GM12878 (cell line): Measurements from ENCODE around the gene H2BK1. TPM values are rescaled to one million over a fixed set of nuclear protein-coding genes. Genes with fewer than 3 reads are reported as not detected.

Experiments used
- CREM ChIP-seq: IDR thresholded peaks from 2 replicates; pipeline ENCODE4 v1.6.1; 2014; ENCODE audit warnings: antibody characterized with exemption, low read depth
- FOXM1 ChIP-seq: IDR thresholded peaks from 2 replicates; pipeline ENCODE4 v1.6.1; 2012; ENCODE audit warnings: low read depth, mild to moderate bottlenecking, inconsistent platforms, low read length, moderate library complexity
- HDGF ChIP-seq: fragments of 450-650 bp; IDR thresholded peaks from 2 replicates; pipeline ENCODE4 v1.6.1; 2016; ENCODE audit warnings: antibody characterized with exemption
- IKZF2 ChIP-seq, 2 experiments: fragments of 450-650 bp; IDR thresholded peaks; 2 replicates each; pipeline ENCODE4 v1.6.1; 2017; ENCODE audit warnings: mild to moderate bottlenecking in 2 of 2, moderate library complexity in 2 of 2
- JUNB ChIP-seq: IDR thresholded peaks from 2 replicates; pipeline ENCODE4 v1.6.1; 2016; ENCODE audit warnings: antibody characterized with exemption, mild to moderate bottlenecking
- JUND ChIP-seq: IDR thresholded peaks from 2 replicates; pipeline ENCODE4 v1.6.1; 2012; ENCODE audit warnings: low read depth, mild to moderate bottlenecking, low read length, improper control_type of control experiment, moderate library complexity
- MYB ChIP-seq: fragments of 150-350 bp; IDR thresholded peaks from 2 replicates; pipeline ENCODE4 v1.6.1; 2014; ENCODE audit warnings: mild to moderate bottlenecking, low read depth, low read length, borderline replicate concordance
- NFYA ChIP-seq: IDR thresholded peaks from 2 replicates; pipeline ENCODE4 v1.6.1; 2011; ENCODE audit warnings: low read depth, mild to moderate bottlenecking, low read length, improper control_type of control experiment, borderline replicate concordance
- PML ChIP-seq: IDR thresholded peaks from 2 replicates; pipeline ENCODE4 v1.6.1; 2012; ENCODE audit warnings: low read length, inconsistent platforms
- SIN3A ChIP-seq: IDR thresholded peaks from 2 replicates; pipeline ENCODE4 v1.6.1; 2012; ENCODE audit warnings: low read depth, low read length, improper control_type of control experiment
- SMAD5 ChIP-seq: IDR thresholded peaks from 2 replicates; pipeline ENCODE4 v1.6.1; 2016; ENCODE audit warnings: antibody characterized with exemption, low read depth
- SMC3 ChIP-seq: IDR thresholded peaks from 2 replicates; pipeline ENCODE4 v1.6.1; 2011; ENCODE audit warnings: low read length, improper control_type of control experiment, borderline replicate concordance
- SREBF1 ChIP-seq: IDR thresholded peaks from 2 replicates; pipeline ENCODE4 v1.6.1; 2012; ENCODE audit warnings: mild to moderate bottlenecking, low read length
- YY1 ChIP-seq: IDR thresholded peaks from 2 replicates; pipeline ENCODE4 v1.6.1; 2011; ENCODE audit warnings: low read depth, mild to moderate bottlenecking, low read length
- ZNF592 ChIP-seq: fragments of 450-650 bp; IDR thresholded peaks from 2 replicates; pipeline ENCODE4 v1.6.1; 2017; ENCODE audit warnings: mild to moderate bottlenecking, moderate library complexity
- polyA plus RNA-seq, 11 experiments: library from polyadenylated mRNA; depleted of rRNA in 4 of 11; unstranded in 6 of 11; stranded (reverse) in 5 of 11; fragments of >200 nt; fragmentation: Nextera tagmentation in 4 of 11; fragmentation: Illumina TruSeq in 1 of 11; extraction: Ambion mirVana in 4 of 11; extraction: Trizol in 1 of 11; gene quantifications; 1 replicate in 1 of 11; 2 replicates in 10 of 11; pipeline versions ENCODE4 v1.2.1 to v1.2.3, GENCODE V29; 2011 to 2016; ENCODE audit warnings: inconsistent platforms in 2 of 11, missing spikeins in 2 of 11, low read depth in 1 of 11
- total RNA-seq, 4 experiments: library from RNA; depleted of rRNA in 3 of 4; stranded (reverse); fragments of >200 nt in 3 of 4; fragmentation: Illumina TruSeq in 1 of 4; extraction: Trizol in 1 of 4; gene quantifications; 2 replicates each; pipeline versions ENCODE4 v1.2.1 to v1.2.3, GENCODE V29; 2013 to 2021
- TF ChIP-seq, protein P1 (sequence below): fragments of 450-650 bp; IDR thresholded peaks from 2 replicates; pipeline ENCODE4 v1.6.1; 2017; ENCODE audit warnings: low read depth, mild to moderate bottlenecking, moderate library complexity
- TF ChIP-seq, protein P2 (sequence below): fragments of 450-650 bp; IDR thresholded peaks from 2 replicates; pipeline ENCODE4 v1.6.1; 2017; ENCODE audit warnings: antibody characterized with exemption, mild to moderate bottlenecking, moderate library complexity
- TF ChIP-seq, protein P3 (sequence below): IDR thresholded peaks from 2 replicates; pipeline ENCODE4 v1.6.1; 2012; ENCODE audit warnings: low read depth, low read length, improper control_type of control experiment

Gene H2BK1
- total and polyA plus RNA-seq, 10 of the 15 experiments (the other 5 are each of a cell fraction or from before 2014, with no cell fraction given) = 0.54 TPM; not detected in 9

GRCh38 chr7:151232091-151232916 lies 22.0 kb upstream of the H2BK1 start, which contains the start of gene CHPF2 (continued):
- TF ChIP-seq, protein P1, sequence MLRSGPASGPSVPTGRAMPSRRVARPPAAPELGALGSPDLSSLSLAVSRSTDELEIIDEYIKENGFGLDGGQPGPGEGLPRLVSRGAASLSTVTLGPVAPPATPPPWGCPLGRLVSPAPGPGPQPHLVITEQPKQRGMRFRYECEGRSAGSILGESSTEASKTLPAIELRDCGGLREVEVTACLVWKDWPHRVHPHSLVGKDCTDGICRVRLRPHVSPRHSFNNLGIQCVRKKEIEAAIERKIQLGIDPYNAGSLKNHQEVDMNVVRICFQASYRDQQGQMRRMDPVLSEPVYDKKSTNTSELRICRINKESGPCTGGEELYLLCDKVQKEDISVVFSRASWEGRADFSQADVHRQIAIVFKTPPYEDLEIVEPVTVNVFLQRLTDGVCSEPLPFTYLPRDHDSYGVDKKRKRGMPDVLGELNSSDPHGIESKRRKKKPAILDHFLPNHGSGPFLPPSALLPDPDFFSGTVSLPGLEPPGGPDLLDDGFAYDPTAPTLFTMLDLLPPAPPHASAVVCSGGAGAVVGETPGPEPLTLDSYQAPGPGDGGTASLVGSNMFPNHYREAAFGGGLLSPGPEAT = peak; percentile 65; the same call in 1 of the 2 replicates
- TF ChIP-seq YY1 (peak; percentile 30; the same call in 1 of the 2 replicates), SREBF1 (no peak), IKZF2 (IDR thresholded peaks at IDR 0.05) (0 out of 4 replicates have a peak, but pooled peaks of 1 of the 2 experiments have one; percentile 33), NFYA (no peak), SIN3A (no peak), JUNB (no peak), JUND (no peak), PML (no peak), HDGF (peak; percentile 78; the same call in 1 of the 2 replicates), FOXM1 (no peak), CREM (peak; percentile 52), SMC3 (no peak), MYB (no peak), SMAD5 (0 out of 2 replicates have a peak, but pooled peaks have one; percentile 67), ZNF592 (no peak)
- TF ChIP-seq, protein P2, sequence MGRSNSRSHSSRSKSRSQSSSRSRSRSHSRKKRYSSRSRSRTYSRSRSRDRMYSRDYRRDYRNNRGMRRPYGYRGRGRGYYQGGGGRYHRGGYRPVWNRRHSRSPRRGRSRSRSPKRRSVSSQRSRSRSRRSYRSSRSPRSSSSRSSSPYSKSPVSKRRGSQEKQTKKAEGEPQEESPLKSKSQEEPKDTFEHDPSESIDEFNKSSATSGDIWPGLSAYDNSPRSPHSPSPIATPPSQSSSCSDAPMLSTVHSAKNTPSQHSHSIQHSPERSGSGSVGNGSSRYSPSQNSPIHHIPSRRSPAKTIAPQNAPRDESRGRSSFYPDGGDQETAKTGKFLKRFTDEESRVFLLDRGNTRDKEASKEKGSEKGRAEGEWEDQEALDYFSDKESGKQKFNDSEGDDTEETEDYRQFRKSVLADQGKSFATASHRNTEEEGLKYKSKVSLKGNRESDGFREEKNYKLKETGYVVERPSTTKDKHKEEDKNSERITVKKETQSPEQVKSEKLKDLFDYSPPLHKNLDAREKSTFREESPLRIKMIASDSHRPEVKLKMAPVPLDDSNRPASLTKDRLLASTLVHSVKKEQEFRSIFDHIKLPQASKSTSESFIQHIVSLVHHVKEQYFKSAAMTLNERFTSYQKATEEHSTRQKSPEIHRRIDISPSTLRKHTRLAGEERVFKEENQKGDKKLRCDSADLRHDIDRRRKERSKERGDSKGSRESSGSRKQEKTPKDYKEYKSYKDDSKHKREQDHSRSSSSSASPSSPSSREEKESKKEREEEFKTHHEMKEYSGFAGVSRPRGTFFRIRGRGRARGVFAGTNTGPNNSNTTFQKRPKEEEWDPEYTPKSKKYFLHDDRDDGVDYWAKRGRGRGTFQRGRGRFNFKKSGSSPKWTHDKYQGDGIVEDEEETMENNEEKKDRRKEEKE = no peak
- TF ChIP-seq, protein P3, sequence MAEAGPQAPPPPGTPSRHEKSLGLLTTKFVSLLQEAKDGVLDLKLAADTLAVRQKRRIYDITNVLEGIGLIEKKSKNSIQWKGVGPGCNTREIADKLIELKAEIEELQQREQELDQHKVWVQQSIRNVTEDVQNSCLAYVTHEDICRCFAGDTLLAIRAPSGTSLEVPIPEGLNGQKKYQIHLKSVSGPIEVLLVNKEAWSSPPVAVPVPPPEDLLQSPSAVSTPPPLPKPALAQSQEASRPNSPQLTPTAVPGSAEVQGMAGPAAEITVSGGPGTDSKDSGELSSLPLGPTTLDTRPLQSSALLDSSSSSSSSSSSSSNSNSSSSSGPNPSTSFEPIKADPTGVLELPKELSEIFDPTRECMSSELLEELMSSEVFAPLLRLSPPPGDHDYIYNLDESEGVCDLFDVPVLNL = no peak
